GM21526 (cell line): ENCODE results near the gene ACAP3.

Experiments used
- ATAC-seq: cut with Tn5 transposase; IDR thresholded peaks from one replicate; pipeline ENCODE4 v1.9.1; 2021; ENCODE audit warnings: moderate library complexity; ENCODE audit not compliant: unreplicated experiment, low FRiP score

The ACAP3 gene

DNA sequence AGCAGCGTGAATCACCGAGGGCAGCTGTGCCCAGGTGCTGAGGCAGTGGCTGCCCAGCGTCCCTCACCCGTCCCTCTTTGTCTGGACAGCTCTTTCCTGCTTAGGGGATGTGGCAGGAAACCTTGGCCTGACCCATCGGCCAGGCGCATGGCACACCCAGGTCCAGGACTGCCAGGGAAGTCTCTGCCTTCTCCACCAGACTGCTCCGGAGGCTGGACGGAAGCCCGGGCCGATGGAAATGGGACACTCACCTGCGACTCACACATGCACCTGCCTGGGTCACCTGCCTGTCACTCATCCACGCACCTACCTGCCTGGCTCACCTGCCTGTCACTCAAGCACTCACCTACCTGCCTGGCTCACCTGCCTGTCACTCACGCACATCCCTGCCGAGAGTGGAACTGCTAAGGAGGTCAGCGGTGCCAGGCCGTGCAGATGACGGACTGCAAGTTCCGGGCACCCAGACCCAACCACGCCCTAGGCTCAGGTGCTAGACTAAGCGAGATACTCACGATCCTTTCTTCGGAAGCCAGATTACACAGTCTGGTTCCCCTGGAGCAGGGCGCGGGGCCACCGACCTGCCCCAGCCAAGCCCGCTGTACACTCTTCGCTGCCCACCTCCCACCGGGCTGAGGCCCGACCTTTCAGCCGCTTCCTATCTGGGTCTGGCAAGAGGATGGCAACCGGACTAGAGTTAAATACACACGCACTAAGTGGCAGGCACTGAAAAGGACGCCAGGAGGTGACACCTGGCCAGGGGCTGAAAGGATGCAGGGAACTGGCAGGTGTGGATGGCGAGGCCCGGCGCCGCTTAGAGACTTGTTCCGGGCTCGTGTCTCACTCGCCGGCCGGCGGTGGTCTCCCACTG lies 35.2 kb downstream of the ACAP3 start:
- ATAC-seq: no peak

- no peak for ATAC-seq
Measured at GRCh38 chr1:1270813-1271212, 36.9 kb downstream of the ACAP3 start.

- no peak for ATAC-seq
Measured at GRCh38 chr1:1268284-1268682, 39.4 kb downstream of the ACAP3 start.

- no peak for ATAC-seq
Measured at GRCh38 chr1:1267488-1268283, 40.0 kb downstream of the ACAP3 start.

DNA sequence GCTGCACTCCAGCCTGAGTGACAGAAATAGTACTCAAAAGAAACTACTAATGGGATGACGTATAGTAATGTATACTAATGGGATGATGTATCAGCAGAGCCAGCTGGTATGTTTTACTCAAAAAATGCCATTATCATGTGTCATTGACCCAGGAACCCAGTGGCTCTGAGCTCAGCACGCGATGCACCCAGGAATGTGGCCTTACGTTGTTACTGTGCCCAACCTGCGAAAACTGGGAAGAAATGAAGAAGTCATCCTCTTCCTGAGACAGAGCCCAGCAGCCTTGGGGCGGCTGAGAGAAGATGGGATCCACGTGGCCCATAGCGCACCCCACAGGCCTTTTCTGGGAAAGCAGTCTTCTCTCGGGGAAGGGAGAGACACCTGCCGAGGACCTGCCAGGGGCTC lies 42.9 kb downstream of the ACAP3 start:
- ATAC-seq: no peak

- no peak for ATAC-seq
Measured at GRCh38 chr1:1264026-1264425, 43.7 kb downstream of the ACAP3 start.

DNA sequence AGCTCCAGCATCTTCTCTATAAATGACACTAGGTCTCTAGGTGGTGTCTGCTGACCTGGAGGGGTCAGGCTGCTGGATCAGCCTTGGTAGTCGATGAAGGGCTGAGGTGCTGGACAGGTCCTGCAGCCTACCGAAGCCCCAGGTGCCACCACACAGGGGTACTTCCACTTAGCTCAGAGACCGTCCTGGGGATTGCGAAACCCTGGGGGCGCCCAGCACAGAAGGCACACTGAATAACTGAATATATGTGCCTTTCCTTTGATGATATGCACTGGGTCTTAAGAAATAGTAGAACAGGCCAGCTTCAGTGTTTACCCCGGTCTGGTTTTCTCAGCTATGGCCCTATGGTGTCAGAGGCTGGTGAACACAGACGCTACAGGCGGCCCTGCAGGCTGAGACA lies 45.0 kb downstream of the ACAP3 start:
- ATAC-seq: no peak

GRCh38 chr1:1262071-1262470 lies 45.7 kb downstream of the ACAP3 start:
- no peak for ATAC-seq

GRCh38 chr1:1260843-1261560 lies 46.7 kb downstream of the ACAP3 start:
- no peak for ATAC-seq

GRCh38 chr1:1259951-1260600 lies 47.7 kb downstream of the ACAP3 start:
- no peak for ATAC-seq

- no peak for ATAC-seq
Measured at GRCh38 chr1:1259540-1259939, 48.2 kb downstream of the ACAP3 start.

- ATAC-seq: no peak
Measured at GRCh38 chr1:1259119-1259488, 48.6 kb downstream of the ACAP3 start.

DNA sequence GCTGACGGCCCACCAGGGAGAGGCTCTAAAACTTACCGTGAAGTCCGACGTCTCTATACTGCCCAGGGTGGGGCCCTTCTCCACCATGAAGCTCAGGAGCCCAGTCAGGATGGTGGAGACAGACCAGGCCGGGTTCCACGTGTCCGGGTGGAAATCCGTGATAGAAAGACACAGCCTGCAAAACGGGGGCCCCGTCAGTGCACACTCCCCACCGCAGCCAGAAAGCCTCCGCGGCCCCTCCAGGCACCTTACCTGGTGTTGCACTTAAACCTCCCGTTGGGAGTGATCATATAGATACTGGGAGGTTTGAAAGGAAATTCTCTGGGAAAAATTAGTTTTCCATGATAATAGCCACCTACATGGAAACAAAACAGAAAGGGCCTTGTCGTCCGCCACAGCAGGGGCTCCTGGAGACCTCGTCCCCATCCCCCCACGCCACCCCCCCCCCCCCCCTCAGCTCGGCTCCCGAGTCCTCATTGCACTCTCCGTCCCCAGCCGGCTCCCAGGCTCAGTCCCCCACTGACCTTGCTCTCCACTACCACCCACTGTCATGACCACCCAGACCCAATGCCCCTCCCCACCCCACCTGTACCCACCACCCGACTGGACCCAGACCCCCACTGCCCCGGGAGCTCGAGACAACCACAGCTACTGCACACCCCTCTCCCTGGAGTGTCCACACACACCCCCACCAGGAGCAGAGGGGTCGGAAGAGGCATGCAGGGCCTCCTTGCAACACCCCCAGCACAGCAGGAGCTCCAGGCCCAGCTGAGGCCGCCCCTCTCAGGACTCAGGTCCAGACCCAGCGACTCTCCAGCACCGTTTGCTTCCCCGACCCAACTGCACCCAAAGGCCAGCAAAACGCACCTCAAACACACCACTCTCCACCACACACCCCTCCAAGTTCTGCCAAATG lies 50.5 kb downstream of the ACAP3 start:
- ATAC-seq: no peak

DNA sequence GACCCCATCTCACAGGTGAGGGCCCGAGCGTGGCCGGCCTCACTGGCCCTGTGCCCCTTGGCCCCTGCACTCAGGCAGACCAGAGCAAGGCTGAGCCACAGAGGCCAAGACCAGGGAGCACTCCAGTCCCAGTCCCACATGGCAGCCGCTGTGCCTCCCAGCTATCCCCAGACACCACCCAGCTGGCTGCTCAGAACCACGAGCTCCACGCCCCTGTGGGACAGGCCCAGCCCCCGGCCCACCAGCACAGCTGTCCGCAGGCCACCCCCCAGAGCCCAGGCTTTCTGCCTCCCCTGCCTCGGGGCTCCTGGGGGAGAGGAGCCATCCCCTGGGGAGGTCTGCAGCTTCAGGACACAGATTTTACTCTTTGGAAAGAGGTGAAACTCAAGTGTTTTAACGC lies 52.1 kb downstream of the ACAP3 start:
- no peak for ATAC-seq

- no peak for ATAC-seq
Measured at GRCh38 chr1:1255078-1255477, 52.7 kb downstream of the ACAP3 start.

DNA sequence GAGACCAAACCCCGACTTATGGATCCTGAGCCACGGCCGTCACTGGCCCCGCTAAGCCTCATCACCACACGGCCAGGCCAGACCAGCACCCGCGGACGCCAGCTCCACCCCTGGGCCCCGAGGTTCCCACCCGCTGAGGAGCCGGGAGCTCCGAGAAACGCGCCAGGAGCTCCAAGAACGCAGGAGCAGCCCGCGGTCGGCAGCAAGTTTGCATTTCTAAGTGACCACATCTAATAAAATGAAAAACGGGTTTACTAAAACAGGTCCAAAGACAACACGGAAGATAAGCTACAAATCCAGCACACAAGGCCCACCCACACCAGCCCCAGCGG lies 53.1 kb downstream of the ACAP3 start:
- ATAC-seq: no peak

GRCh38 chr1:1253972-1254666 lies 53.6 kb downstream of the ACAP3 start:
- ATAC-seq: no peak

DNA sequence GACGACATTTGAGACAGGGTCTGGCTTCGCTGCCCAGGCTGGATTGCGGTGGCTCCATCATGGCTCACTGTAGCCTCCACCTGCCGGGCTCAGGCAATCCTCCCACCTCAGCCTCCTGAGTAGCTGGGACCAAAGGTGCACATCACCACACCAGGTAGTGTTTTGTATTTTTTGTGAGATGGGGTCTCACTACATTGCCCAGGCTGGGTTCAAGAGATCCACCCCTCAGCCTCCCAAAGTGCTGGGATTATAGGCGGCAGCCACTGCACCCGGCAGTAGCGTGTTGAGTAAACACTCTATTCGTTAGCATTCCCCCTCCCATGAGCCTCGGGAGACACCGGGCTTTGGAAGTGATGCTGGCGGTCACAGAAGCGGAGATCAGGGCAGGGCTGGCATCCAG lies 54.4 kb downstream of the ACAP3 start:
- no peak for ATAC-seq

- no peak for ATAC-seq
Measured at GRCh38 chr1:1250786-1251284, 56.9 kb downstream of the ACAP3 start.
